Suppressor macrophage treated with lipopolysaccharide for 1 hour (primary cell): Measurements from ENCODE around the gene STX3.
"Not testable (repeated sequence)": the region's sequence is repeated elsewhere in the genome, so short reads cannot be mapped to it uniquely, and the experiment has no call there.

Source experiments
- DNase-seq, 3 donors: peaks; one replicate each; pipeline ENCODE4 v3.0.0-alpha.2; 2020 to 2022

Gene STX3

GRCh38 chr11:59846556-59846955 lies 91.4 kb downstream of the STX3 start:
- DNase-seq: no peak

- DNase-seq: no peak
These were observed 92.5 kb downstream of the STX3 start for GRCh38 chr11:59847626-59848025.

DNA sequence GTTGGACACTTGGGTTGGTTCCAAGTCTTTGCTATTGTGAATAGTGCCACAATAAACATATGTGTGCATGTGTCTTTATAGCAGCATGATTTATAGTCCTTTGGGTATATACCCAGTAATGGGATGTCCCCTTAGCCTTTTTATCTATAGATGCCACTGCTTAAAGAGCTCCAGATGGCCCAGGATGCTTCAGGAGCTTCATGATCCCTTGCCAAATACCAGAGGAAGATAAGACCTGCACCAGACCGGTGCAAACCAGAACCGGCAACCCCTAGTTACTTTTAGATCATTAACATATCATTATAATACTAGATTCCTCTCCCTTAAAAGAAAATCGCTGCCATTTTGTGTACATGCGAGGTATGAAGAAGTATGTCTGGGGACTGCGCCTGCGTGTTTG lies 93.3 kb downstream of the STX3 start:
- not testable (repeated sequence) for DNase-seq

GRCh38 chr11:59849129-59849528 lies 94.0 kb downstream of the STX3 start:
- DNase-seq: peak; percentile 24 to 34 (median 28)

GRCh38 chr11:59849551-59849950 lies 94.4 kb downstream of the STX3 start:
- not testable (repeated sequence) for DNase-seq

DNA sequence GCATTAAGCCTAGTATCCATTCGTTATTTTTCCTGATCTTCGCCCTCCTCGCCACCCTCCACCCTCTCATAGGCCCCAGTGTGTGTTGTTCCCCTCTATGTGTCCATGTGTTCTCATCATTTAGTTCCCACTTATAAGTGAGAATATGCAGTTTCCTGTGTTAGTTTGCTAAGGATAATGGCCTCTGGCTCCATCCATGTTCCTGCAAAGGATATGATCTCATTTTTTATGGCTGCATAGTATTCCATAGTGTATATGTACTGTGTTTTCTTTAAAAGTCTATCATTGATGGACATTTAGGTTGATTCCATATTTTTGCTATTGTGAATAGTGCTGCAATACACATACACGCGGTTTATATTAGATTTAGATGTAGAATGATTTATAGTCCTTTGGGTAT lies 96.2 kb downstream of the STX3 start:
- DNase-seq: not testable (repeated sequence)

DNA sequence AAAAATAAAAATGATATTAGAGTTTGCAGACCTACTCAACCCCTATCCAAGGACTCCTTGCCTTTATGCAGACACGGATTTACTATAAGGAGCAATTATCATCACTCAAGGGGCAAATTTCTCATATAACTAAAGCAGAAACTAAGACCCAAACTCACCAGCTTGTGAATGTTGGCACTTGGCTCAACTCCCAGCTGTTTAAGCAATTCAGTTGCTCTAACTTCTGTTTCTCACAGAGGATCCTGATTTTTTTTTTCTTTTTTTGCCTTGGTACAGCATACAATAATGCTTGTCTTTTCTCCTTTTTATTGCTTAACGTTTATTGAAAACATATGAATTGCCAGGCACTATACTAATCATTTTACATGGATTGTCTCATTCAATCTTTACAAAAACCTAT lies 99.7 kb downstream of the STX3 start:
- DNase-seq: no peak
